ENCODE data around the gene SCYL1.

DNA sequence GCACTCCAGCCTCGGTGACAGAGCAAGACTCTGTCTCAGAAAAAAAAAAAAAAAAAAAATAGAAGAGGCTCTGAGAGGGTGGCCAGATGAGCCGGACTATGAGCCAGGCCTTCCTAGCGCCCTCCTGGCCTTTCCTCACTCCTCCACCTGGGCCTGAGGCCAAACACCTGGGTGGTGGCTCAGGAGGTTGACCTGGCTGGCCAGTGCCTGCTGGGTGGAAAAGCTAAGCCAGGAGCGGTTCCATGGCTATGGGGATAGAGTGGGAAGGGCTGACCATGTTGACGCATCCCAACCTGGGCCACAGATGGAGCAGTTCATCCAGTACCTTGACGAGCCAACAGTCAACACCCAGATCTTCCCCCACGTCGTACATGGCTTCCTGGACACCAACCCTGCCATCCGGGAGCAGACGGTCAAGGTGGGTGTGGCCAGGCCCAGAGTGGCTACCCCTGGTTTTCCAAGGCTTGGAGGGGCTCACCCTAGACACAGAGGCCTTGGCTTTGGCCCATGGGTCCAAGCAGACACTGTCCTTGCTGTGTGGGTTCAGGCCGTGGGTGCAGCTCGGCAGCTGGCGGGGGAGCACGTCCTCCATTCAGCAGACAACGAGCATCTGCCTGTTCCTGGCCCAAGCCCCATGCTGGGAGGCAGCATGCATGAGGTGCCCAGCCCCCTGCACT, 7.6 kb downstream of the SCYL1 start:
- no peak for TF ChIP-seq POLR2A (IDR thresholded peaks at IDR 0.05)
- TF ChIP-seq, protein P1, sequence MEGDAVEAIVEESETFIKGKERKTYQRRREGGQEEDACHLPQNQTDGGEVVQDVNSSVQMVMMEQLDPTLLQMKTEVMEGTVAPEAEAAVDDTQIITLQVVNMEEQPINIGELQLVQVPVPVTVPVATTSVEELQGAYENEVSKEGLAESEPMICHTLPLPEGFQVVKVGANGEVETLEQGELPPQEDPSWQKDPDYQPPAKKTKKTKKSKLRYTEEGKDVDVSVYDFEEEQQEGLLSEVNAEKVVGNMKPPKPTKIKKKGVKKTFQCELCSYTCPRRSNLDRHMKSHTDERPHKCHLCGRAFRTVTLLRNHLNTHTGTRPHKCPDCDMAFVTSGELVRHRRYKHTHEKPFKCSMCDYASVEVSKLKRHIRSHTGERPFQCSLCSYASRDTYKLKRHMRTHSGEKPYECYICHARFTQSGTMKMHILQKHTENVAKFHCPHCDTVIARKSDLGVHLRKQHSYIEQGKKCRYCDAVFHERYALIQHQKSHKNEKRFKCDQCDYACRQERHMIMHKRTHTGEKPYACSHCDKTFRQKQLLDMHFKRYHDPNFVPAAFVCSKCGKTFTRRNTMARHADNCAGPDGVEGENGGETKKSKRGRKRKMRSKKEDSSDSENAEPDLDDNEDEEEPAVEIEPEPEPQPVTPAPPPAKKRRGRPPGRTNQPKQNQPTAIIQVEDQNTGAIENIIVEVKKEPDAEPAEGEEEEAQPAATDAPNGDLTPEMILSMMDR (IDR thresholded peaks at IDR 0.05) = no peak
- TF ChIP-seq EP300 (IDR thresholded peaks at IDR 0.05) = no peak
- TF ChIP-seq POLR2AphosphoS5 (IDR thresholded peaks at IDR 0.05) = no peak
